ENCODE measurements around the gene DNAH14.

DNA sequence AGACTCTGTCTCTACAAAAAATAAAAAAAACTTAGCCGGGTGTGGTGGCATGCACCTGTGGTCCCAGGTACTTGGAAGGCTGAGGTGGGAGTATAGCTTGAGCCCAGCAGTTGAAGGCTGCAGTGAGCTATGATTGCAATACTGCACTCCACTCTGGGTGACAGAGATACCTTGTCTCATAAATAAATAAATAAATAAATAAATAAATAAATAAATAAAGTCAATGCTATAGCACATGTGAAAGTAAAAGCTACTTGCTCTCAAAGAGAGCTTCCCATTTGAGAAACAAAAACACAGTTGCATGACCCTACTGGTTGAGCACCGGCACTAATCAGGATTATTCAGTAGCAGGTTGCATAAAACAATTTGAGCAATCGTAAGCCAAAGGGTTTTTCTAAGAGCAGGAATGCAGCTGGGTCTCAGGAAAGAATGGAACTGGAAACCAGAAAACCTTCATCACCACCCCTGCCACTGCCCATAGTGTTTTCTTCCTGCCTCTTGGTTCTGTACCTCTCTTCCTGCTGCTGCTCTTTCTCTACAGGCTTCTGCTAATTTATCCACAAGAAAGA, 29.3 kb upstream of the DNAH14 start:
- TF ChIP-seq, protein P1, sequence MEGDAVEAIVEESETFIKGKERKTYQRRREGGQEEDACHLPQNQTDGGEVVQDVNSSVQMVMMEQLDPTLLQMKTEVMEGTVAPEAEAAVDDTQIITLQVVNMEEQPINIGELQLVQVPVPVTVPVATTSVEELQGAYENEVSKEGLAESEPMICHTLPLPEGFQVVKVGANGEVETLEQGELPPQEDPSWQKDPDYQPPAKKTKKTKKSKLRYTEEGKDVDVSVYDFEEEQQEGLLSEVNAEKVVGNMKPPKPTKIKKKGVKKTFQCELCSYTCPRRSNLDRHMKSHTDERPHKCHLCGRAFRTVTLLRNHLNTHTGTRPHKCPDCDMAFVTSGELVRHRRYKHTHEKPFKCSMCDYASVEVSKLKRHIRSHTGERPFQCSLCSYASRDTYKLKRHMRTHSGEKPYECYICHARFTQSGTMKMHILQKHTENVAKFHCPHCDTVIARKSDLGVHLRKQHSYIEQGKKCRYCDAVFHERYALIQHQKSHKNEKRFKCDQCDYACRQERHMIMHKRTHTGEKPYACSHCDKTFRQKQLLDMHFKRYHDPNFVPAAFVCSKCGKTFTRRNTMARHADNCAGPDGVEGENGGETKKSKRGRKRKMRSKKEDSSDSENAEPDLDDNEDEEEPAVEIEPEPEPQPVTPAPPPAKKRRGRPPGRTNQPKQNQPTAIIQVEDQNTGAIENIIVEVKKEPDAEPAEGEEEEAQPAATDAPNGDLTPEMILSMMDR (IDR thresholded peaks at IDR 0.05): no peak
- no peak for TF ChIP-seq POLR2A (IDR thresholded peaks at IDR 0.05)
- TF ChIP-seq EP300 (IDR thresholded peaks at IDR 0.05): no peak
